Non-pigmented ciliary epithelial cell (primary cell): ENCODE measurements around the gene RRAD.
A peak's percentile ranks its signal among the peaks of the same experiment; 100 is the strongest.

Experiments
- DNase-seq: peaks from one replicate; pipeline ENCODE4 v3.0.0-alpha.2; 2010; ENCODE audit warnings: low read depth

The RRAD gene

DNA sequence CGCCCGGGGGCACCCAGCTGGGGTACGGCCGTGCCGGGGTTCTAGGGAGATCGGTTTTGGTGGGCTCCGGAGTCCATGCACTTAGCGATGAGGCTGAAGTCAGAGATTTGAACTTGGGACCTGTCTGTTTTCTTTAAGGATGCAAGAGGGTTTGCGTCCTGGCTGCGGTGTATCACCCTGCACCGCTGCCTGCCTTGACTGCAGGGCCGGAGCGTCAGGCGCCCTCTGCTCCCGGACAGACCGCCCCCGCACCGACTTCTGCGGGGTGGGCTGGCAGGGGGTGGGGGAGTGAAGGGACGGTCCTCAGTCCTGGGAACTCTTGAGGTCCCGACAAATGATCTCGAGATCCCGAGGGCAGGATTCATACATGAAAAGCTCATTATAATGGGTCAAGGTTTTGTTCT is 44.3 kb downstream of the RRAD start:
- DNase-seq = no peak

- peak; percentile 67 for DNase-seq
These were observed 44.9 kb downstream of the RRAD start, which contains the start of gene PDP2 for GRCh38 chr16:66880288-66881013. PDP2 (plus strand) TSS chr16:66880515; CDS start chr16:66884285, 3,770 bp downstream.

- no peak for DNase-seq
These were observed 47.3 kb downstream of the RRAD start for GRCh38 chr16:66878067-66878466.

GRCh38 chr16:66874079-66874775 is 51.1 kb downstream of the RRAD start:
- DNase-seq = no peak

DNA sequence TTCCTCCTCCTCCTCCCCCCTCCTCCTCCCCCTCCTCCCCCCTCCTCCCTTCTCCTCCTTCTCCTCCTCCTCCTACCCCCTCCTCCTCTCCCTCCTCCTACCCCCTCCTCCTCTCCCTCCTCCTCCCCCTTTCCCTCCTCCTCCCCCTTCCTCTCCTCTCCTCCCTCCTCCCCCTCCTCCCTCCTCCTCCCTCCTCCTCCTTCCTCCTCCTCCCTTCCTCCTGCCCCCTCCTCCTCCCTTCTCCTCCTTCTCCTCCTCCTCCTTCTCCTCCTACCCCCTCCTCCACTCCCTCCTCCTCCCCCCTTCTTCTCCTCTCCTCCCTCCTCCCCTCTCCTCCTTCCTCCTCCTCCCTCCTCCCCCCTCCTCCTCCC is 51.7 kb downstream of the RRAD start:
- DNase-seq = no peak

DNA sequence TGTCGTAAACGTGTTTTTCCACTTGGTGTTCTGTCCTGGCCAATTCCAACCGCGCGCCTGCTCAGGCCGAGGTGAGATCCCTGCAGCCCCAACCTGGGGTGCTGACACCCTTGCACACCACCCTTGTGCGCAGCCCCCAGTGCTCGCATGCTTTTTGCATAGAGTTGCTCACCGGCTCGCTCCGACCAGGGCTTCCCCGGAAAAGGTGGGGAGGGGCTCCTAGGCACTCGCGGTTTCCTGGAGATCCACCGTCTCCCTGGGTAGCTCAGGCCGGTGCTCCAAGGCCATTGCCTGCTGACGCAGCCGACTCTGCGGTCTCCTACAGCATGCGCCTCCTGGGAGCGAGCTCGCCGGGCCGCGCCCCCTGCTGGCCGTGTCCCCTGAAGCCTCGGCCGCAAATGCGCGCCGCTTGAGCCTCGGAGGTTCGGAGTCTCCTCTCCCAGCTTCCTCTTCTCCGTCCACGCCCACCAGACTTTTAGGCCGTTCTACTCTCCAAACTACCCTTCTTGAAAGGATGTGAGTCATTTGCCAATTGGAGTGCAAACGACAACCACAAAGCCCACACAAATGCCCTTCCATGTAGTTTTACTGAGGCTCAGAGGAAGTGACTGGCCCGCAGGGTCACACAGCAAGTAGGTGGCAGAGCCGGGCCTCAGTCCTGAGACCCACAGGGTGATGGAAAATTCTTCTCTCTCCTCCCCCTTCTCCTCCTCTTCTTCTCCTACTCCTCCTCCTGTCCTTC is 52.2 kb downstream of the RRAD start:
- peak; percentile 98 for DNase-seq

- DNase-seq = no peak
These were observed 52.8 kb downstream of the RRAD start for GRCh38 chr16:66872559-66872942.

GRCh38 chr16:66871840-66872239 is 53.5 kb downstream of the RRAD start:
- DNase-seq = no peak
